HG03108 (cell line): ENCODE data around the gene YARS1.

Experiments
- ATAC-seq: cut with Tn5 transposase; IDR thresholded peaks from one replicate; pipeline ENCODE4 v1.9.1; 2021; ENCODE audit warnings: moderate library complexity; ENCODE audit not compliant: unreplicated experiment

YARS1 gene

DNA sequence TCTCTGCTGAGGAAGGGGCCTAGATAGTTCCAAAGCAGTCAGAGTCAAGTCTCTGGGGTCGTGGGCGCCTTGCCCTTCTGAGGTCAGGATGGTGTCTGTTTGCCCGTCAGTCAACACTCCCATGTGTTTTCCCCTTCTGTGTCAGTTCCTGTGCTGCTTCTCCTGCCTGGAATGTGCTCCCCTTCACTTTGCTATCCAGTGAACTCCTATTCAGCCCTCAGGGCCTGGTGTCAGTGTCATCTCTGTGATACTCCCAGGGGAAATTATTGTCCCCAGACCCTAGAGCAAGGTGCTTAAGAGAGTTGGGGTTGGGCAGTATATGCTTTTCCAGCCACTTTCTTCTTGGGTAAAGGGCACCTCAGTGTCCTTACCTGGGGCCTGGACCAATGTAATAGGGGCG is 68.8 kb downstream of the YARS1 start:
- ATAC-seq: no peak

- no peak for ATAC-seq
Observed at GRCh38 chr1:32746130-32746529, 71.0 kb downstream of the YARS1 start.

DNA sequence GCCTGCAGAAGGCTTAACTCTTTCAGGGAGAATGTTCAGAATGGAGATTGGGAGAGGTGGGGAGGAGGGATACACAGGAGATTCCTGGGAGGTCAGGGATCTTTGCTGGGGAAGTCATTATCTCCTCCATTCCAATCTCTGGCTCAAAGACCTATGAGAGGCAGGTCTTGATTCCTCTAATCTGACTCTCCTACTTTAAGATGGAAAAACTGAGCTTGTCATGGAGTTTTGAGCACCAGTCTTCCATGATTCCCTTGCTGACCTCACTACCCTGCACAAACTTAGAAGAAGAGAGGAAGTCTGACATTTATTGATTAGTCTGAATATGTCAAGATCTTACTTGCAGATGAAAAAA is 73.1 kb downstream of the YARS1 start:
- no peak for ATAC-seq

DNA sequence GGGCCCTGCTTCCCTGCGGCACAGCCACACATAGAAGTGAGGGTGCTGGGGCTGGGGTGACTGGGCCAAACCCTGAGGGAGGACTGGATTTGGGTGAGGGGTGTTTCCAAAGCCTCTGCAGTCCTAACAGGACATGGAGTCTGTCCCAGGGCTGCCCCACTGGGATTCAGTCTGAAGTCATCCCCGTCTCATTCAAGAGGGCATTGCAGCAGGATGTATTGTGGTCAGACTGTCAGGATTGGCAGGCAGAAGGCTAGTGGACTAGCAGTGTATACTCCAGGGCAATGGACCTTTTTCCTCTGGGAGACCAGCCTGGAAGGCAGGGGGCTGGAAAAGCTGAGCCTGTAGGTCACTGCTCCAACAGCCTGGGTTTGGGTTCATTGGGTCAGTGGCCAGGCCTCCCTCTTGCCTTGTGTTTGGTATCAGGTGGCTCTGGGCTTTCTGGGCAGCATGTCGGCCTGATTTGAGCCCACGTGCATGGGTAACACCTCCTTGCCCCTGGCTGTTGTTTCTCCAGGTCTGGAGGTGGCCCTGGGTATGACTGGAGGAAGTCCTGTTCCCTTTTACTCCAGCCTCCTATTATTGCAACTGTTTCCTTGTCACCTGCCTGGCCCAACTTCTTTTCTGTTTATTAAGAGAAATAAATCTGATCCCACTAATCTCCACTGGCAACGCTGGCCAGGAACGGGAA is 73.6 kb downstream of the YARS1 start:
- ATAC-seq: no peak

- ATAC-seq: no peak
Observed at GRCh38 chr1:32742956-32743355, 74.2 kb downstream of the YARS1 start.

- no peak for ATAC-seq
Observed at GRCh38 chr1:32742199-32742947, 74.8 kb downstream of the YARS1 start.

- ATAC-seq: no peak
Observed at GRCh38 chr1:32741413-32742198, 75.6 kb downstream of the YARS1 start.

- ATAC-seq: no peak
Observed at GRCh38 chr1:32741059-32741412, 76.1 kb downstream of the YARS1 start.

DNA sequence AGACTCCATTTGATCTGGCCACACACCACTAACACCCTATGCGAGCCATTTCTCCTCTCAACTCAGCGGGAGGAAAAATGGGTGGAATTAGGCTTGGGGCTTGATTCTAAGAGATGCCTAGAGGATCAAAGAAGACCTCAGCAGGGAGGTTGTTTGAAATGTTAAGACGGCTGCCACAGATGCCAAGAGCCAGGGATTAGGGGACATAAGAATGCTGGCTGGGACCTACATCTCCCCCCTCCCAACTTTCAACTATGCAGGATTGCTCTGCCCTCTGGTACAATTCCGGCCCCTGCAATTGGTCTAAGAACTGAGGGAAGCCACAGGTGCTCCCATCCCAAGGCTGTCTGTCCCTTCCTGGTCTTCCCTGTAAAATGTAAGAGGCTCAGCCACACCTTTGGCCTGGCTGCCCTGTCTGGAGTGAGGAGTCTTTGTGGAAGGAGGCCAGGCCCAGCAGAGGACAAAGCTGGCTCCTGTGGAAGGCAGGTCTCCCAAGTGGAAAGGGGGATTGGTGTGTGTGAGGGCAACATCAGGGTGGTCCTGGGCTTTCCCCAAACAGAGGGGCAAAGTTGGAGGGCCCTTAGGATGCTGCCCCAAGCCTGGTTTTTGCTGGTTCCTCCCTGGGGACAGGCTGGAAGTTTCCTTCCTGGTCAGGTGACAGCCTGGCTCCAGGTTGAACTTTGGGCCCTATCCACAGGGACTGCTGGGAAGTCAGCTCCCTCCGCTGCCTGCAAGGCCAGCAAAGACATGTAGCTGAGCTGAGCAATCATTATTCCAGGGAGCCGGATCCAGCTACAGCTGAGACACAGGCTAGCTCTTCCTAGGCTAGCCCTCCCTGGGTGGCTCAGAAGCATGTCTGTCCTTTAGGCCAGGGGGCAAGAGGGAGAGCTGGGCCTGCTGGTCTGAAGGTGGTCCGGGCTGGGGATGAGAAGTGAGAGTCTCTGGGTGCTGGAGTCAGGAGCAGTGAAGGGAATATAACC is 80.1 kb downstream of the YARS1 start:
- ATAC-seq: no peak

DNA sequence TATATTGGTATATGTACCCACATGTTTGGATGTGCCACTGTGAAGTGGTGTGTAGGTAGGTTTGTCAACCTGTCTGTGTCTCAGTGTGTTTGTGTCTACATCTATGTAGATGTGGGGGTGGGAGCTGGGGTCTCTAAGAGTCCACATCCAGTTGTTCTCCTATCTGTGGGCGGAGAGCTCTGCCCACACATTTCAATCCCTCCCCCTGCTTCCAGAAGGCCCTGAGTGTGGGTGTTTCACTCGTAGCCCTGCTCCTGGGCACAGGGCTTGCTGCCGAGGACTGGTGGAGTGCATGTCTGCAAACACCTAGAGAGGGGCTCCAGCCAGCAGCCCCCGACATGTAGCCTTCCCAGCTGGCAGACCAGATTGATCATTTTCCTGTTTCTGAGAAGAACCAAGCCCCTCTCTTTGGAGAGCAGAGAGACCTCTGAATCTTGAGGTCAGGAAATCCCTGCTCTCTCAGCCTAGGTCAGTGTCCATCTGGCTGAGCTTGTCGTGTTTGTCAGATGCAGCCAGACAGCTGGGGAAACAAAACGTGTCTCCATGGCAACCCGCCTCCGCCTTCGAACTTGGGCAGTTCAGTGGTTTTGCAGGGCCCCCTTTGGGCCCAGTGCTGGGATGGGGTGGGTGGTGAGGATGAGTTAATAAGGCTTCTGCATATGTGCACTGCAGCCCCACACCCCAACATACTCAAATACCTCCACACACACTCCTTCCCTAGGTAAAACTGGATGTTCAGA is 83.4 kb downstream of the YARS1 start:
- ATAC-seq: no peak

DNA sequence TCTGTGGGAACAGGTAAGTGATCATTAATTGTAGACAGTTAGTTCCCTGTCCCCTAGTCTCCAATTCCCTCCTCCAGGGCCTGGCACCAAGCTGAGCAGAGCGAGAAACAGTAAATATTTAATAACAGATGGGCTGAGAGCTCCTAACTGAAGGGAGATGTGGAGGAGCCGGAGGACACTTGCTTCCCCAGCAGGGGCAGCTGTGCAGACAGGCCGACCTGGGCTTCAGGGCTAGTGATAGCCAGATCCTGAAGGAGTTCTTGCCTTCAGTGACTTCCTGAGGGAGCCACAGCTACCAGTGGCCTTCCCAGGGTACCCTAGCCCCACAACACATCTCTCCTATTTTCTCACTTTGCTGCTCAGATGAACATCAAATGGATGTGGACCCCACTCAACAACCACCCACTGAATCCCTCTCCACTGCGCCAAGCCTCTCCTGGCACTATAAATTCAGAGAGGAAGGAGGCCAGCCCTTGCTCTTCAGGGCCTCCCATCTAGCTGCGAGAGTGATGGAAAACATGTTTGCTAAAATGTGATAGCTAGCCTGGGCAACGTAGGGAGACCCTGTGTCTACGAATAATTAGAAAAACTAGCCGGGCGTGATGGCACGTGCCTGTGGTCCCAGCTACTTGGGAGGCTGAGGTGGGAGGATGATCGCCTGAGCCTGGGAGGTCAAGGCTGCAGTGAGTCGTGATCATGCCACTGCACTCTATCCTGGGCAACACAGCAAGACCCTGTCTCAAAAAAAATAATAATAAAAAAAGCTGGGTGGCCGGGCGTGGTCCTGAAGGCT is 87.7 kb downstream of the YARS1 start:
- ATAC-seq: no peak

DNA sequence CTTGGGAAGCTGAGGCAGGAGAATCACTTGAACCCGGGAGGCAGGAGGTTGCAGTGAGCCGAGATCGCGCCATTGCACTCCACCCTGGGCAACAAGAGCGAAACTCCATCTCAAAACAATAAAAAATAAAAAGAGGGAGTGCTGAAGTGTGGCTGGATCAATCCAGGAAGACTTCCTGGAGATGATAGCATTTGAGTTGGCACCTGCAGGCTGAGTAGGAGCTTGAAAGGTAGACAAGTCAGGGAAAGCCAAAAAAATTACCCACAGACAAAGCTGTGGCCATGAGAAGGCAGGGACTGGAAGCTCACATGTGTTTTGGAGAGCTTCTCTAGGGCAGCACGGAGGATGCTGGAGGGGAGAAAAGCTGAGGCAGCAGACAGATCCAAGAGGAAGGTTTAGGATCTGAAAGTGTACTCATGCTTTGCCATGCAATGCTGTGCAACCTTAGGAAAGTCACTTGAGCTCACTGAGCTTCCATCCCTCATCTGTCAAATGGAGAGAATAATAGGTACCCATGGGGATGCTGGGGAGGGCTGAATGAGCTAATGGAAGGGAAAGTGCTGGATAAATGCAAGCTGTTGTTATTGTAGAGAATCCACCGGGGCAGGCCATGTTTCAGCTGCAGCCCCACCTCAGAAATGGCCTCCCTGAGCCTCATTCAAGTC is 88.6 kb downstream of the YARS1 start:
- ATAC-seq: no peak

GRCh38 chr1:32727876-32728275 is 89.3 kb downstream of the YARS1 start:
- ATAC-seq: no peak

DNA sequence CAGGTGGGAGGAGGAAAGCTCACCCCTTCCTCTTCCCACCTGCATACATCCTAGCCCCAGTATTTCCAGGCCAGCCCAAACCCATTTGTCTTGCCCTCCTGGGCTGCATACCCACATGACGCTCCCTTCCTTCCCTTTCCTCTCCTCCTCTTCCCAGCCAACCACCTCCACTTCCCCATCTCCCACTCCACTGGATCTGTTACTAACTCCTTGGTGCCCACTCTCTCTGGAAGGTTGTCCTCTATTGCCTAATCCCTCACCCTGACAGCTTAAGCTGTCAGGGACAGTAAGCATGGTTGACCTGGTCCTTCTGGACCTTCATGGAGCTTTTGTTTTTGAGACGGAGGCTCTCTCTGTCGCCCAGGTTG is 91.6 kb downstream of the YARS1 start:
- ATAC-seq: no peak
